HG03175 (cell line): ENCODE data around the gene RPL10A.

ENCODE experiments used
- ATAC-seq: cut with Tn5 transposase; IDR thresholded peaks from one replicate; pipeline ENCODE4 v1.9.1; 2021; ENCODE audit warnings: mild to moderate bottlenecking, moderate library complexity; ENCODE audit not compliant: unreplicated experiment

Gene RPL10A

DNA sequence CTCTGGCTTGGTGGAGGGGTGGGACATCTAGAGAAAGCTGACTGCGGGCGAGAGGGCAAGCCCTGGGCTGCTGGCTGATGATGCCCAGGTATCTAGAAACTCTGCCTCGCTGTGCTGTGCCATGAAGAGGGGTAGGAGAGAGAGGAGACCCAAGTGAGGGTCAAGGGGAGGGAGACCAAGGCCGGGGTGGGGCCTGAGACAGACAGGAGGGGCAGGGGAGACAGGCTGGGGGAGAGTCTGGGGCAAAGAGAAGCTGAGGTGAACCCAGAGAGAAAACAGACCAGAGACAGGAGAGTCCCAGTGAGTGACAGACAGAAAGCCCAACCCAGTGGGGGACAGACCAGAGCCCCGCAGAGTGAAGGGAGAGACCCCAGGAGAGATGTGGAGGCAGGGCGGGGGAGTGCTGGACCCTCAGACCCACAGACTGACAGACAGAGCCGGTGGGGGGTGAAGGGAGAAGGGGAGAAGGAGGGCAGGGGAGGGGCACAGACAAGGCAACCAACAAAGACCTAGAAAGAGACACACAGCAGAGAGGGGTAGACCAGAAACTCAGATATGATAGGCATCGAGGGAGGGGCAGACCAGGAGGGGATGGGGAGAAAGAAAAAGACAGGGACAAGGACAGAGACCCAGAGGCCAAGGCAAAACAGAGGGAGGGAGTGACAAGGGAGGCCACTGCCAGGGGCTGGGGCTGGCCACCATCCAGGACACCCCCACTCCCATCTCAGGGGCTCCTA is 22.8 kb downstream of the RPL10A start:
- ATAC-seq: no peak

DNA sequence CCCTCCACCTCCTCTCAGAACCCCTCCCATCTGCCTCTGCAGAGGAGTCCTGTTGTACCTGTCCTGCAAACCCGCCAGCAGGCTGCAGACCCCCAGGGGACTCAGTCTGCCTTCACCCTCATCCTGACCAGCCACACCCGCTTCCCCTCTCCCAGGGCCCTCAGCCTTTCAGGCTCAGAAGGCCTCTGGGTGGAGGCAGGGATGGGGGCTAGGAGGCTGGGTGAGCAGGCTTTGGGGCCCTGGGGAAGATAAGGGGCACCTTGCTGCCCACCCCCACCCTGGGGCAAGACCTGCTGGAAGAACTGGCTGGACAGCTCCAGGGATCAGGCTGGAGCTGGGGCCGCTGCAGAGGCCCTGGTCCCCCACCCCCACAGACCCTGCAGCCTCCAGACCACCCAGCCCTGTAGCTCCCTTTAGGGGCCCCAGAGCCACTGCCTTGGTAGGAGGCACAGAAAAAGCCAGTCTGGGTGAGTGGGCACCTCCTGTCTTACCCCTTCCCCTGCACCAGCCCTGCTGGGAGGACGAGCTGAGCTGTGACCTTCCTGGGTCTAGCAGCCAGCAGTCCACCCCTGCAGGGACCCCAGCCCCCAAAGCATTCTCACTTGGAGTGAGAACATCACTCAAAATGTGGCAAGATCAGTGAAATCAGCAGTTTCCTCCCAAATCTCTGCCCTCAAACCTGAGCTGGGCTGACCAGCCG is 23.5 kb downstream of the RPL10A start:
- no peak for ATAC-seq

DNA sequence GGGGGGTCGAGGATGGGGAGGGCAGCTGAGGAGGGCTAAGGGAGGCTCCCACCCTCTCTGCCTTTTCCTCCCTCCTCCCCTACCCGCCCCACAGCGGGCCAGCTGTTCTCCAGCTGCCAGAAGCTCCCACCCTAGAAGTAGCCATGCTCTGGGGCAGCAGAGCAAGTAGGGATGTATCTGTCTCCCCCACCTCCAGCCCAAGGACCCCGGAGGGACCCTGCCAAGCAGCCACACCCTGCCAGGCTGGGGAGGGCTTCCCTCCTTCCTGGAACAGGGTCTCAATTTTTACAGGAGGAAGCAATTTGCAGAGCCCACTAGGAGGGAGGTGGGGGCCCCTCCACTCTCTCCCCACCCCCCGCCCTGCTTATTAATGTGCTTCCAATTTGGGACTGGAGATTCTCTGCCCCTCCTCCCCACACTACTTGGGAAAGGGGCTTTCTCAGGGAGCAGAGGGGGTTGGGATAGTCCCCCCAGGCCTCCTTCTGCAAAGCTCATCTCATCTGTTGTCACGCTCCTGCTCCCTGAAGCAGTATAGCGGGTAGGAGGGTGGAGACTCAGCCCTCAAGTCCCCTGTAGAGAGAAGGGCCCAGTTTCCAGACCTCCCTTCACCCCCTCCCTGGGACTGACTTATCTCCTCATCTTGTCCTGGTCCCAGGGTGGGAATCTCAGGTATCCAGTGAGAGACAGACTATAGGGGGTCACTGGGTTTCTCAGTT is 24.2 kb downstream of the RPL10A start:
- ATAC-seq: no peak

DNA sequence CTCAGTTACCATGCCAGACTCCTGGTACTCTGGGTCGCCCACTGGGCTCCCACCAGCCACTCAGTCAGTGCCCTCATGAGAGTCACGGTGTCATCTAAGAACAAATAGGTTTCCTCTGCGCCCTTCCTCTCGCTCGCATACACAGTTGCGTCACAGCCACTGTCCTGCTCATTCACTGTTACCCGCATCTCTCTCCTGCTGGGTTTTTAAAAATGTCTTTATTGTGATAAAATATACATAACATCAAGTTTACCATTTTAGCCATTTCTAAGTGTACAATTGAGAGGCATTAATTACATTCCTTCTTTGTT is 24.7 kb downstream of the RPL10A start:
- no peak for ATAC-seq

DNA sequence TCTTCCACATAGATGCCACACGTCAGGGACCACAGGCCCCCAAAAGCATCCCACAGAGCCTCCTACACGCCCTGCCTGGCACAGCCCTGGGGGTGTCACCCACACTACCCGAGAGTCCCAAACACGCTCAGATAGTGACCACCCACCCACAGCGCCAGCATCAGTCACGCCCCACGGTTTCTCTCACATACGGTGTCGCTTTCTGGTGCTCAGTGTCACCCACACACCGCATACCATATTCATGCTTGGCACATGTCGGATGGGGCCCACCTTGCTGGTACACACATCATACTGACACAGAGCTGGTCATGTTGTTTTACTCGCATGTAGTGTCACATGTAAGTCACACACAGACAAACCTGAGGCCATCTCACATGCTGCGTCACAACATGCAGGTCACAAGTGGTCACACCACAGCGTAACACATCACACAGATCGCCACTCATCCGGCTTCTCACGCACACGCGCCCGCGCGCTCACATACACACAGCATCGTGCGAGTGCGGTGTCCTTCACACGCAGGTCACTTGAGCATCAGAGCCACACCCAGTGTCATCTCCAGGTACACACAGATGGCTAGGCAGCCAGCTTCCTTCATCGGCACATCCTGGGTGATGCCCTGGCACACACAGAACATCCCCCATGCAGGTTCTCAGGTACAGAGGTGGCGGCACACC is 25.2 kb downstream of the RPL10A start:
- no peak for ATAC-seq

DNA sequence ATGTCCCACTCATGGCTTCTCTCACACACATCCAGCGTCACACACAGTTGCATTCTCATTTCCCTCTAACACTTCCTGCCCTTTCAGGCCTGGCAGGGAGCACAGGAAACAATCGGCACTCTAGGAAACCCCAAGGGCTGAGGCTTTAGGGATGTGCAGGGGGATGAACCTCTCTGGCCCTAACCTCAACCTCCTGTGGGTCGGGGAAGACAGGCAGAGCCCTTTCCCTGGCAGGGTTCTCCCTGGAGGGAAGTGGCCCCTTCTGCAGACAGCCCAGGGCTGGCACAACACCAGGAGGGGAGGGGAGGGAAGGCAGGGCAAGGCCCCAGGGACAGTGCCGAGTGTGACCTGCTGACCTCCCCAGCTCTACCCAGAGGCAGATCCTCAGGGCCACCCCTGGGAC is 26.0 kb downstream of the RPL10A start:
- no peak for ATAC-seq

DNA sequence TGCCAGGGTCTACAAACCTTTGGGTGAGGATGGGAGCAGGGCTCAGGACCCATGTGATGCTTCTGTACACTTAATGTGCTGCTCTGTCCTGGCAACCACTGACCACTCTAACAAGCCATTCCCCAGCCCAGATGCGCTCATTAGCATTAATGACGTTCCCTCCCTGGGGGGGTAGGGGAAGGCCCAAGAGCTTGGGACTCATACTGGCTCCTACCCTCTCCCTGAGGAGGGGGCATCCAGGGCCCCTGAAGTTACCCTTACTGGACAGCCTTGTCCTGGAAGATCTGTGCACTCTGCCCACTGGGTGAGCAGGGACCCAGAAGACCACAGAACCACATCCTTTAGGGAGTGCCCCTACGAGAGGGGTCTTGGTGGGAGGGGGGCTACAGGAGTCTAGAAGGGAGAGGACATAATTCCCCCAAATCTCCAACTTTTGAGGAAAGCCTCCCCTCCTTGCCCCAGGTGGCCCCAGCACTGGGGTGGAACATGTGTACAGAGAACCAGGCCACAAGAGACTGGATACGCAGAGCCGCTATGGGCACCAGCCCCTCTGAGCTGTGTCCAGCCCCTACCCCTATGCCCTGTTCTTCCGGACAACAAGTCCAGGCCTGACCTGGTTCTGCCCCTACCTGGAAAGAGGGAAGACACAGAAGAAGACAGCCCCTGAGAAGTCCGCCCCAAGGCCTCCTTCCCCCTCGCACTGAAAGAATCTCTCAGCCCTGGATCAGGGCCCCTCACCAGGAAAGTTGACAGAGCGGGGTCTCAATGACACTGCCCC is 27.2 kb downstream of the RPL10A start:
- no peak for ATAC-seq

DNA sequence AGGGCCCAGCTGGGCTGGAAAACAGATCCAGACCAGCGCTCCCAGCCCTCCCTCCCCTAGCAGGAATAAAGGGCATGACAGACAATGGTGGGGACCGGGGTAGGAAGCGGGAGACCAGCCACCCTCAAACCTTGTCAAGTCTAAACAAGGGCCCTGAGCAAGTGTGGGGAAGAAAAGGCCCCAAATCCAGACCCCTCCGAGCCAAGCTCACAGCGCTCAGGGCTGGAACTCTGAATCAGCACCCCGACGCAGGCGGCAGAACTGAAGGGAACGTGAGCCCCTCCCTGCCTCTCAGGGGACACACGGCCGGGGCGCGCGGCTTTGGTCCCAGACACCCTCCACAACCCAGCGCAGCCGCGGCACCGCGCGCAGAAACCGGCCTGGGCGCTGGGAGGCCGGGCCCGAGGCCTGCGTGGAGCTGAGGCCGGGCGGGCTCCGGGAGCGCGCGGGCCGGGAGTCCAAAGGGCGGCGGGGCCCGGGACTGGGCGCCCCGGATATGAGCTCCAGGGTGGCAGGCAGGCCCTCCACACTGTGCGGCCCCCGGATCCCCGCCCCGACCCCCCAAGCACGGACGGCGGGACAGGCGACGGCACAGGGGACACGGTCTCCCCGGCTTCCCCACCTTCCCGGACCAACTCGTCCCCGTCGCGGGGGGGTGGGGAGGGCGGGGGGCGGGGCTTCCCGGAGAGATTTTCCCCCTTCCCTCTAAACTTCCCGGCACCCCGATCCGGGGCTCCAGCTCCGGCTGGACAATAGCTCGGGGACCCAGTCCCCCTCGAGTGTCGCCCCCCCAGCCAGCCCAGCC is 28.0 kb downstream of the RPL10A start:
- no peak for ATAC-seq

DNA sequence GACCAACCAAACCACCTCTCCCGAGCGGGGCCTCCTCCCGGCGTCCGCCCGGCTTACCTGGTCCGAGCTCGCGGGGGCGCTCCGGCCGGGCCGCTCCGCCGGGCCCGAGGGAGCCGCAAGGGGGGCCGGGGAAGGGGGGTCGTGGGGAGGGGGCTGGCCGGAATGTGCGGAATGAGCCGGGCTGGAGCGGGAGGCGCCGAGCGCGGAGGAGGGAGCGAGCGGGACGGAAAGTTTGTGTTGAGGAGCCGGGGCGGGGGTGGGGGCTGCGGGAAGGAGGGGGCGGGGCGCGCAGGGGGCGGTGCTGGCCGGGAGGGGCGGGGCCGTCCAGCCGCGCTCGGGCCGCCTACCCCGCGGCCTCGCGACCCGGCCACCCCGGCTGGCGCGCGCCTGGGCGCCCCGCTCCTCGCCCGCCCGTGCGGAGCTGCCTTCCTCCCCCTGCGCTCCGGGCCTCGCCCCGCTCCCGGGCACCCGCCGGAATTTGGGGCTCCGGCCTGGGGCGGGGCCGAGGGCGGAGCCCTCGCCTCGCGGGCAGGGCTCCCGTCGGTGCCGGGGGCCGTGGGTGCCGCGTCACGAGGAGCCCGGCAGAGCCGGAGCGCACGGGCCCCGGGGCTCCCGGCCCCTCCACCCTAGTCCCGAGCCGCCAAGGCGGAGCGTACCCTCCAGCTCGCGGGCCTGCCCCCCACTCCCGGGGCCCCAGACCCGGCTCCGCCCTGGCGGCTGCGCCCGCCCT is 28.8 kb downstream of the RPL10A start, which contains the start of gene TEAD3:
TEAD3 (minus strand) TSS at position 239 of the 730 bp plus-strand sequence.
- ATAC-seq: no peak

DNA sequence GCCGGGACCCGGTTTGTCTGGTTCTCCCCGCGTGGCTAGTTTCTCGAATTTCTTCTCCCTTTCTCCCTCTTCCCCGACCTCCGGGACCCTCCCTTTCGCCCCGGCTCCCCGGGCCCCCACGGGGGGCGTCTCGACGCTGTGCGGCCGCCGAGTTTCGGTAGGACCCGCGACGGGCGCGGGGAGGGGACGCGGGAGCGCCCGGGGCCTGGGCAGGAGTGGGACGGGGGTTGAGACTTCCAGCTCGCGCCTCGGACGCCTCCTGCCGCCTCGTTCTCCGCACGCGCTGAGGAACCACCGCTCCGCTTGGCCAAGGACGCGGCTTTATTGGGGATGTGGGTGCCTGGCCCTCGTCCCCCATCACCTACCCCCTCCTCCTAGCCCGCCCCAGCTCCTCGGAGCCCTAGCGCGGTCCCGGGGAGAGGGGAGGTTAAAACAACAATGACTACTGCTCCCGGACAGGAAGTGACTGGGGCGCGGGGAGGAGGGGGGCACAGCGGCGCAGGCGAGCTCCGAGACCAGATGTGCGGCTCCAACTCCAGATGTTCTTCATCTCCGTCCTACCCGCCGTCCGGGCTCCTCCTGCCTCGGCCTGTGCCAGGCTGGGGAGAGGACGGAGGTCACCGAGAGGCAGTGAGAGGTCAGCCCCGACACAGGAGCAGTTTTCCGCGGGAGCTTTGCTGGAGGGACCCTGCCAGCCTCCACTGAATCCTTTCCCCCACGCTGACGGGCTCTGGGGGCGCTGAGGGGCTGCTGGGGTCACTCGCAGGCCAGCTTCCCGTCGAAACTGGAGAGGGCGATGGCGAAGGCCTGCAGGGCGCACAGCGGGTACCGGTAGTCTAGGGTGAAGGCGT is 29.6 kb downstream of the RPL10A start:
- ATAC-seq: no peak

DNA sequence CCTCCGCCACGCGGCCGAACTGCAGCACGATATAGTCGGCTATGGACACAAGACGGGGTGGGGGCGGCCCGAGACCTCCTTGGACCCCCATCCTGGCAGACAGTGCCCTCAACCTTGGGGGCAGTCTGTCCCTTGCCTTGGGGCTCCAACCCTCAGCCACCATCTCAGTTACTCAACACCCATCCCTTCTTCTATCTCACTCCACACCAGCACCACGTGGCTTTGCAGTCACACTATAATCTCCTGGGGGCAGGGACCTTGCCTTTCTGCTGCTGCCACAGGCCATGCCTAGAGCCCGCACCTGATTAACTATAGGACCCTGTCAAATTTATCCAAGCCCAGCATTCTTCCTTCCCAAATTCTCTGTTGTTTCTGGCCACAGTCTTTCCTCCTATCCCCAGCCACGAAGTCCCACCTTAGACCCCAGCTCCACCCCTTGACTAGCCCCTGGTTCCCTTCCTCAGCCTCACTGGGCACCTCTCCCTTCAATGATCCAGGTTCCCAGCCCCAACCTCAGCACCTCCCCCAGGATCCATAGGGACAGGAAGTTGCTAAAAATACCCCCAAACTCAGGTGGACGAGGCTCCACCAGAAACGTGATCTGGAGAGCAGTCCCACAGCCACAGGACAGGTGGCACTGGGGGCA is 30.3 kb downstream of the RPL10A start:
- ATAC-seq: no peak

DNA sequence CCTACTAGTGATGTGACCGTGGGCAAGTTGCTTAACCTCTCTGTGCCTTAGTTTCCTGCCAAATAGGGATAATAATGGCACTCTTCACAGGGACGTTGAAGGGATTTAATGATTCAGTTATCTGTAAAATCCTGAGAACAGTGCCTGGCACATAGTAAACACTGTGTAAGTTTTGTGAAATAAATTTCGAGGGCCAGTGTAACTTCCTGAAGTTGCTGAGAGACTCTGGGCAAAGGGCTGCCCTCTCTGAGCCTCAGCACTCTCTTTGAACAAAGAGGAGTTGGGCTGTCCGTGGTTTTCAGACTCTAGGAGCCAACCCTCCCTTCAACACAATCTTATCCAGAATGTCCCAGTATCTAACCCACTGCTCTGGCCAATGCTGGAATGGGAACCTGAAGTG is 31.2 kb downstream of the RPL10A start:
- ATAC-seq: no peak

DNA sequence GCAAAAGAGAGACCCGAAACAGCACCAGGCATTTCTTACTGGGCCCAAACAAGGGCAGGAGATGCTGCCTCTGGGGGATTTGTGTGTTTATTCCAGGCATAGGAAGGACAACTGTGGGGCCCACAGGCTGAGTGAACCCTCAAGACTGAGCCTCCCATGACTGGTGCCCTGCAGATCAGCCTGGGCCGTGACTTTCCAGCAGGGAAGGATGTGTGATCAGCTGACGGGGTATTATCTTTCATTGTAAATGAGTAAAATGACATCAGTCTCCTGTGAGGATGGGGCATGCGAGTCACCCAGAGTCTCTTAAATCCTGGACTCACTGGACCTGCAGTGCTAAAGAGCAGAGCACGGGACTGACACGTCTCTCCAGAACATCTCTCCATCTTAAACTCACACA is 32.6 kb downstream of the RPL10A start:
- ATAC-seq: no peak

DNA sequence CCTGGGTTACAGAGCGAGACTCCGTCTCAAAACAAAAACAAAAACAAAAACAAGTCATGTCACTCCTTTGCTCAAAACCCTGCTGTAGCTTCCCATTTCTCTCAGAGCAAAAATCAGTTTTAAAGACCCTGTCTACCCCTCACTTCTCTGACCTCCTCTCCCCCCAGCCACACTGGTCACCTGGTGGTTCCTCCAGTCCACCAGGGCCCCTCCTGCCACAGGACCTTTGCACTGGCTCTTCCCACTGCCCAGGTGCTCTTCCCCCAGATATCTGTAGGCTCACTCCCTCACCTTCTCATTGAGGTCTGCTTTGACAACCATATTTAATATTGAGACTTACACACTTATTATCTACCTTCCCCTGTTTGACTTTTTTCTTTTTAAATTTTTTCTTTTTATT is 33.6 kb downstream of the RPL10A start:
- no peak for ATAC-seq

DNA sequence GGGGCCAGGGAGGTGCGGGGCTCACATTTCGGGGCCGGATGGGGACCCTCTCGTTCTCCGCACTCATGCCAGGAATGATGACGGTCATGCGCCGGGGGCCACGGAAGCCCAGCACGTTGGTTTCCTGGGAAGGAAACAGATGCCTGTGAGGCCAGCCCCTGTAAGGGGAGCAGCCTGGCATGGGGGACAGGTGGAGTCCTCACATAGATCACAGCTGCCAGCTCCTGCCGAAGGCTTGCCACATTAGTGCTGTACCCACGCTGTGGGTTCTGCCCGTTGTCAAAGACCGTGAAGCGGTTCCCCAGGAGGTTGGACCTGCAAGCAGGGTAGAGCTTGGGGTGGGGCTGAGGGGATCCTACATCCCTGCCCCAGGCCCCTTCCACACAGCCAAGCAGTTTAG is 35.3 kb downstream of the RPL10A start:
- ATAC-seq: no peak

DNA sequence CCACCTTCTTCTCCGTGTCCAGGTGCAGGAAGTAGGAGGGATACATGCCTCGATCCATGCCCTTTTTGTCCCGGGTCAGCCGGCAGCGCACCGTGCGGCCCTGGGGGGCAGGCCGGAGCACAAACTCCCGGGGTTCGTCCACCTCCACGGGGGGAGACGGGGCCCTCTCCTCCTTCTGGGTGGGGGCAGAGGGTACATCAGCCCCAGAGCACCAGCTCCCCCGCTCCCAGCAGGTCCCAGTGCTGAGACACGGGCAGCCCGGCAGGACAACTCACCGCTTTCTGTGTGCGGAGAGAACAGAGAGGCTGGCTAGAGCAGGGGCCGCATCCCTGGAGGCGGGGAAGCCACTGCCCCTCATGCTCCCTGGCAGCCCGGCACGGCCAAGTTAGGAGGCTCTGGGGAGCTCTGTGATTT is 37.8 kb downstream of the RPL10A start:
- ATAC-seq: no peak

DNA sequence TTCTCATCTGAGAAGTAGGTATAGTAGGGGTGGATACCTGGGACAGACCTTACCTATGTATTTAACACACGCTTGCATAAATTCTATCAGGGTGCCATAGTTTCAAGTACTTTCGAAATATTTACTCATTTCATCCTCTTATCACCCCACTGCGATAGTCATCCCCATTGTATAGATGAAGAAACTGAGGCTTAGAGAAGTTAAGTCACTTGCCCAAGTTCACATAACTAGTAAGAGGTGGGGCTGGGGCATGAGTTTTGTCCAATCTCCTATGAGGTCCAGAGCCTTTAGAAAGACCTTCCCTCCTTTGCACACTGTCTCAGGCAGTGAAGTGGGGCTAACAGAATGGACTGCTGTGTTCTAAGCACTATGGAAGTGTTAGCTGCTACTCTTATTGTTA is 38.3 kb downstream of the RPL10A start:
- ATAC-seq: no peak

DNA sequence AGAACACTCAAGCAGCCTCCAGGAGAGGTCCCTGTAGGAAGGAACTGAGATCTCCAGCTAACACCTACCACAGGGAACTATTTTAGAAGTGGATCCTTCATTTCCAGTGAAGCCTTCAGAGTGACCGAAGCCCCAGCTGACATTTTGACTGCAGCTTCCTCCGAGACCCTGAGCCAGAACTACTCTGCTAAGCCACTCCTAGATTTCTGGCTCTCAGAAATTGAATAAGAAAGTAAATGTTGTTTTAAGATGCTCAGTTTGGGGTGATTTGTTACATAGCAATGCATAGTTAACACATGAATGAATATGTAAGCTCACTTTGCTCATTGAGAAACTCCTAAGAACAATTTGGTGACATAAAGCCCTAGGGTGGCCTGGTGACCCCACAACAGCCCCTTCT is 39.0 kb downstream of the RPL10A start:
- ATAC-seq: no peak
